Measurements from ENCODE around the gene ERICH6B.

The ERICH6B gene

GRCh38 chr13:45575146-45575829 lies 40.3 kb downstream of the ERICH6B start:
- no peak for DNase-seq
- no peak overlapping the region for H3K4me3 ChIP-seq (ENCODE audit: low read depth, low read length)
- TF ChIP-seq, protein P1, sequence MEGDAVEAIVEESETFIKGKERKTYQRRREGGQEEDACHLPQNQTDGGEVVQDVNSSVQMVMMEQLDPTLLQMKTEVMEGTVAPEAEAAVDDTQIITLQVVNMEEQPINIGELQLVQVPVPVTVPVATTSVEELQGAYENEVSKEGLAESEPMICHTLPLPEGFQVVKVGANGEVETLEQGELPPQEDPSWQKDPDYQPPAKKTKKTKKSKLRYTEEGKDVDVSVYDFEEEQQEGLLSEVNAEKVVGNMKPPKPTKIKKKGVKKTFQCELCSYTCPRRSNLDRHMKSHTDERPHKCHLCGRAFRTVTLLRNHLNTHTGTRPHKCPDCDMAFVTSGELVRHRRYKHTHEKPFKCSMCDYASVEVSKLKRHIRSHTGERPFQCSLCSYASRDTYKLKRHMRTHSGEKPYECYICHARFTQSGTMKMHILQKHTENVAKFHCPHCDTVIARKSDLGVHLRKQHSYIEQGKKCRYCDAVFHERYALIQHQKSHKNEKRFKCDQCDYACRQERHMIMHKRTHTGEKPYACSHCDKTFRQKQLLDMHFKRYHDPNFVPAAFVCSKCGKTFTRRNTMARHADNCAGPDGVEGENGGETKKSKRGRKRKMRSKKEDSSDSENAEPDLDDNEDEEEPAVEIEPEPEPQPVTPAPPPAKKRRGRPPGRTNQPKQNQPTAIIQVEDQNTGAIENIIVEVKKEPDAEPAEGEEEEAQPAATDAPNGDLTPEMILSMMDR (IDR thresholded peaks at IDR 0.05; ENCODE audit: low read depth, low read length), result no peak
- H3K27ac ChIP-seq, result no peak overlapping the region
- no peaks in the 10 kb centered on the region for H3K36me3 ChIP-seq
- H3K27me3 ChIP-seq (ENCODE audit: insufficient read depth, low read depth, severe bottlenecking), result peaks cover 20% of the 10 kb centered on the region
- no peaks in the 10 kb centered on the region for H3K9me3 ChIP-seq (ENCODE audit: severe bottlenecking)

GRCh38 chr13:45565331-45565730 lies 50.2 kb downstream of the ERICH6B start:
- Histone ChIP-seq H3K4me3 (ENCODE audit: low read depth, low read length) (no peak overlapping the region), H3K27me3 (ENCODE audit: insufficient read depth, low read depth, severe bottlenecking) (peaks cover 5% of the 10 kb centered on the region), H3K9me3 (ENCODE audit: severe bottlenecking) (peaks cover 8% of the 10 kb centered on the region), H3K36me3 (no peaks in the 10 kb centered on the region), H3K27ac (no peak overlapping the region)
- DNase-seq, result no peak
- TF ChIP-seq, protein P1 (IDR thresholded peaks at IDR 0.05; ENCODE audit: low read depth, low read length), result no peak

GRCh38 chr13:45564133-45564776 lies 51.3 kb downstream of the ERICH6B start:
- TF ChIP-seq, protein P1 (IDR thresholded peaks at IDR 0.05; ENCODE audit: low read depth, low read length), result no peak
- H3K27ac ChIP-seq, result no peak overlapping the region
- H3K9me3 ChIP-seq (ENCODE audit: severe bottlenecking), result peaks cover 8% of the 10 kb centered on the region
- peaks cover 2% of the 10 kb centered on the region for H3K27me3 ChIP-seq (ENCODE audit: insufficient read depth, low read depth, severe bottlenecking)
- DNase-seq, result no peak
- no peaks in the 10 kb centered on the region for H3K36me3 ChIP-seq
- H3K4me3 ChIP-seq (ENCODE audit: low read depth, low read length), result no peak overlapping the region

- Histone ChIP-seq H3K27ac (no peak overlapping the region), H3K36me3 (no peaks in the 10 kb centered on the region), H3K9me3 (ENCODE audit: severe bottlenecking) (no peaks in the 10 kb centered on the region), H3K4me3 (ENCODE audit: low read depth, low read length) (no peak overlapping the region), H3K27me3 (ENCODE audit: insufficient read depth, low read depth, severe bottlenecking) (no peaks in the 10 kb centered on the region)
- TF ChIP-seq, protein P1 (IDR thresholded peaks at IDR 0.05; ENCODE audit: low read depth, low read length), result no peak
- no peak for DNase-seq
Measured at GRCh38 chr13:45554604-45555109, 60.9 kb downstream of the ERICH6B start.

DNA sequence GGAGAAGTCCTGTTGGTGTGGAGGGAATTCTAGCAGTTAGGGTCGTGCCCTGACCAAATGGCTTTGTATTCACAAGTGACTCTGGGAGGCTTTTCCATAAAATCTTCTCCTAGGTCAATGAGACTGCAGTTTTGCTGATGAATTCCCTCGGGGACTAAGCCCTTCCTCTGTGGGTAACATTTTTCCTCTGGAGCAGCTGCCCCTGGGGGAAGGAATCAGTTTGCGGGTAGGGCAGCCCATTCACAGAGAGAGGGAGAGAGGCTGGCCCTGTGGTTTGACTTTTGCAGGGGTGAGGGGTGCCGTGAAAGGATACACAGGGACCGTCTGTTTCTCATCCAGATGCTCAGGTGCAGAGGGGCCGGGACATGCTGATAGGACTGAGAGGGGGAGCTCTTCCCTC lies 67.3 kb downstream of the ERICH6B start:
- H3K36me3 ChIP-seq, result no peaks in the 10 kb centered on the region
- TF ChIP-seq, protein P1 (IDR thresholded peaks at IDR 0.05; ENCODE audit: low read depth, low read length), result no peak
- H3K4me3 ChIP-seq (ENCODE audit: low read depth, low read length), result no peak overlapping the region
- H3K27ac ChIP-seq, result no peak overlapping the region
- H3K9me3 ChIP-seq (ENCODE audit: severe bottlenecking), result no peaks in the 10 kb centered on the region
- no peak for DNase-seq
- H3K27me3 ChIP-seq (ENCODE audit: insufficient read depth, low read depth, severe bottlenecking), result no peaks in the 10 kb centered on the region
